GM19238 (cell line): ENCODE results near the gene CLEC16A.
"Not testable (repeated sequence)": the region's sequence is repeated elsewhere in the genome, so short reads cannot be mapped to it uniquely, and the experiment has no call there.

Source experiments
- DNase-seq: peaks from one replicate; pipeline ENCODE4 v3.0.0; 2011; ENCODE audit warnings: low spot score; ENCODE audit not compliant: insufficient read length

Gene CLEC16A

GRCh38 chr16:10940501-10941079 is 3.8 kb upstream of the CLEC16A start:
- no peak for DNase-seq

DNA sequence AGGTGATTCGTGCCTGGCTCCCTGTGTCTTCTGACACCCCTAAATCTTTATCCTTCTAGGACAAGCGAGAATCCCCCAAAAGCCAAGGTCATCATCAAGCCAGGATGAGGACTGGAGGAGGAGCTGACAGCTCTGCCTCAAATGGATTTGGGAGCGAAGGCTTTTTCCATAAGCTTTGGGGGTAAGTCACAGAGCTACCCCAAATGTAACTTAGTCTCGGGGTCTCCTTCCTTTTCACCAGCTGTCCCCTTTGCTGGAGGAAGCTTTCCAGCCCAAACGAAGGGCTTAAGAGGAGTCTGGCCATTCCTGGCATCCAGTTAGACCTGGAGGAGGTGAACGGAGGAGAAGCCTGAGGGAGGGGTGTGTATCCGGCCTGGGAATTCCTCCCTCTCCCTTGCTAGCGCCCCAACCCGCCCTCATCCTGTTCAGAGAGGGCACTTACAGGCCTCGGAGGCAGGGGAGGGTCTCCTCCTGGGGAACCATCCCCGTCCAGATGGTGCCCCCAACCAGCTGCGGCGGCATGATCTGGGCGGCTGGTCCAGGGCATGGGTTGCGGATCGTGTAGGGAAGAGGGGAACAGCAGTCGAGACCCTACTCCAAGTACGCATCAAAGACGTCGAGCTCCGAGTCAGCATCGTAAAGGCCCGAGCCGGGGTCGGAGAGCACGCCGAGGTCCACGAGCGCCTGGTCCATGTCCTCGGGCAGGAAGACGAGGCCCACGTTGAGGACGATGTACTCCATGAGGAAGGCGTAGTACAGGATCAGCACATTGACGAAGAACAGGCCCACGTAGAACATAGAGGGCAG is 3.0 kb upstream of the CLEC16A start:
- no peak for DNase-seq

GRCh38 chr16:10941935-10942351 is 2.4 kb upstream of the CLEC16A start:
- not testable (repeated sequence) for DNase-seq

- peak; percentile 99 for DNase-seq
These were observed 1.9 kb upstream of the CLEC16A start, which contains the start of gene DEXI for GRCh38 chr16:10942352-10943063. DEXI (minus strand) TSS chr16:10942468; CDS start chr16:10942005, 463 bp downstream.

- no peak for DNase-seq
These were observed 1.4 kb upstream of the CLEC16A start for GRCh38 chr16:10943064-10943353.

DNA sequence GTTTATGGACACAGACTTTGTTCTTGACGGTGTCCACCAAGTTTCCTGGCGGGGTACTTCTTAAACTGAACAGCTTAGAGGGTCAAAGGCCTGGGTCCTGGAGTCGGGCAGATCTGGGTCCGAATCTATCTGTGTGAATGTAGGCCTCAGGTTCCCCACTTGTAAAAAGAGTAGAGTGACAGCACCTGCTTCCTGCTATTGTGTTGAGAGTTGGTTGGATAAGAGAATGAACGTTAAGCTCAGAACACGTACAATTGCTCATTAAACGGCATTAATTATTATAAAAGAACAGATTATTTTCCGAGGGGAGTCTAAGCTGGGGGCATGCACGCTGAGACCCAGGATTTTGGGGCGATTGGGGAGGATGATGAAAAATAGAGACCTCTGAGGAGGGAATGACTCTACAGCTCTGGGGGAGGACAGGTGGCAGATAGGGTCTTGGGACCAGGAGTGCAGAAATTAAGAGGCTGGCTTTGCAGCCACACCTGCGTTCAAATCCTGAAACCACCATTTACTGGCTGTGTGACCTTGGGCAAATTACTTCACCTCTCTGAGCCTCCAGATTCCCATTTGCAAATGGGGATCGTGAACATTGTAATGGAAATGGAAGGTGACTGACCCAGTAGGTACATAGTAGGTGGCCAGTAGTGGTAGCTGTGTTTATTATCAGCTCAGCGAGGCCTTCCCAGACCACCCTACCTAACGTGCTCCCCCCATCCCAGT is 862 bp downstream of the CLEC16A start:
- no peak for DNase-seq

GRCh38 chr16:10946308-10946707 is 1.9 kb downstream of the CLEC16A start:
- no peak for DNase-seq

DNA sequence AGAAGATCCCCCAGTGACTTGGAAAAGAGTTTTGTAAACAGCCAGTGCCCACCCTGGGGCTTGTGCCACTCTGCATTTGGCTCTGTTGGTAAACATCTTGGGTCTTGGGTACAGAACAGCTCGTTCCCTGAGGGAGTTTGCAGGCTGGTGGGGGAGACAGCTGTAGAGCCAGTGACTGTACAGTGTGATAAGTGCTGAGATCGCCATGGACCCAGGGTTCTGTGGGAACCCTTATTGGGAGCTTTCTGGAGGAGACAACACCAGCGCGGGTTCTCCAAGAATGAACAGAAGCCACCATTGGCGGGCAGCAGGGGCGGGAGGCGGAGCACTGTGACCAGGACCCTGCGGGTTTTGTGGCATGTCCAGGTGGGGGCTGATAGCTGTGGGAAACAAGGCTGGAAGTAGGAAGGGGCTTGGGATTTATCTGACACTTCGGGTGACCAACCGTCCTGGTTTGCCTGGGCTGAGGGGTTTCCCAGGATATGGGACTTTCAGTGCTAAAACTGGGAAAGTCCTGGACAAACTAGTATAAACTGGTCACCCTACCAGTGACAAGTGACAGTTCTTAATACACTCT is 2.9 kb downstream of the CLEC16A start:
- DNase-seq = no peak

- DNase-seq = no peak
These were observed 5.1 kb downstream of the CLEC16A start for GRCh38 chr16:10949424-10949970.

- DNase-seq = no peak
These were observed 6.0 kb downstream of the CLEC16A start for GRCh38 chr16:10950393-10950792.

DNA sequence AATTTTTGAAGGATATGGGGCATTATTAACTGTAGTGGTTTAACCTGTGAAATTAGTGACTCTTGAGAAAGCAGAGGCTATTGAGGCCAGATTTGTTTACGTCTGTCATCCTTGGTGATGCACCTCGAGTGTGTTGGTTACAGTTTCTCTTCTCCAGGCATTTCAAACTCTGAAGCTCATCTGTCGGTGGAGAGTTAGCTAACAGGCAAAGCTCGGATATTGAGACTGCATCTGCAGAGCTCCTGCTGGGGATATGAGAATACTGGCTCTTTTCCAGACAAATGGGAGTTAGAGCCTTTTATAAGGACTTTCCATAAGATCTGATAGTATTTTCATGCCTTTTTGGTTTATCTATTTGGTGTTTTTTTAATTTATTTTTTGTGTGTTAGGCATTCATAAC is 6.7 kb downstream of the CLEC16A start:
- DNase-seq = no peak

- DNase-seq = no peak
These were observed 10.5 kb downstream of the CLEC16A start for GRCh38 chr16:10954903-10955302.

- no peak for DNase-seq
These were observed 13.6 kb downstream of the CLEC16A start for GRCh38 chr16:10957771-10958482.

DNA sequence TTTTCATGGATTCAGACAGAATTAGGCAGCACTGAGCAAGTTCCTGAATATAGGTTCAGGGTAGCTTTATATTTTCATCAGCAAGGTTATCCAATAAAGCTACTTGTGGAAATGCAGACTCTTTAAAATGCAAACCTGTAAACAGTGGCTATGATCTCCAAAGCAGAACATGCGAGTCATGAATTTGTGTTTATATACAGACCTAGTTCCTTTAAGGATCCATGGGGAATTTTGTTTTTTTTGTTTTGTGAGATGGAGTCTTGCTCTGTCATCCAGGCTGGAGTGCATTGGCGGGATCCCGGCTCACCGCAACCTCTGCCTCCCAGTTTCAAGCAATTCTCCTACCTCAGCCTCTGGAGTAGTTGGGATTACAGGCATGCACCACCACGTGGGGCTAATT is 14.8 kb downstream of the CLEC16A start:
- no peak for DNase-seq

- DNase-seq = no peak
These were observed 16.9 kb downstream of the CLEC16A start for GRCh38 chr16:10961231-10961630.

DNA sequence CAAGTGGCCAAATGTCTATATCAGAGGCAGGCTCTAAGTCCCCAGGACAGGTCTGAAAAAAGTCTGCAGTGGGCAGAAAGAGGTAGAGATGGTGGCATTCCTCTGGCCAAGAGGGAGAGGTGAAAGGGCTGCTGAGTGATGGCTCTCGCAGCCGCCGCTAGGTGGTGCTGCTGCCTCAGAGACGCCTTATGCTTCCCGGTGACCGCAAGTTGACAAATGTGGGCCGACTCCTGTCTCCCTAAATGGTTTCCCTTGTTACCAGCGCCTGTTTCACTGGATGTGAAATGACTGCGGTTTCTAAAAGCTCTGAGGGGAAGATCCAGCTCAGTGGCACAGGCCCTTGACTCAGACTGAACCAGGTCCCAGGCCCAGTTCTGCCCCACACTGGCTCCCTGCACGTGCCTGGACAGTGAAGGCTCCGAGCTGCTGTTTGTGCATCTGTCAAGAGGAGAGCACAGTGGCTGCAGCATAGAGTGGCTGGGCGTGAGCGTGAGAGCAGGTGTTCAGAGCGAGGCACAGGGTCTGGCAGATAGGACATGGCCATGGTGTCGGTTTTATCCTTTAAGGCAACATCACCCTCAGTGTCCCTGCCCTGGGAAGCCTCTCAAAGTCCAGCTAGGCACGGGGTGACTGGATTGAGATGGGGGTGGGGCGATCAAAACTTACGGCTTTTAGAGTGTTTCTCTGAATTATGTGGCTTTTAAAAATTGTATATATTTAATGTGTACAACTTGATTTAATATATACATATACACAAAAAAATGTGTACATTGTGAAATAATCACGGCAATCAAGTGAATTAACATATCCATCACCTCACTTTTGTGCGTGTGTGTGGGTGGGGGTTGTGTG is 19.9 kb downstream of the CLEC16A start:
- peak; percentile 71 for DNase-seq

DNA sequence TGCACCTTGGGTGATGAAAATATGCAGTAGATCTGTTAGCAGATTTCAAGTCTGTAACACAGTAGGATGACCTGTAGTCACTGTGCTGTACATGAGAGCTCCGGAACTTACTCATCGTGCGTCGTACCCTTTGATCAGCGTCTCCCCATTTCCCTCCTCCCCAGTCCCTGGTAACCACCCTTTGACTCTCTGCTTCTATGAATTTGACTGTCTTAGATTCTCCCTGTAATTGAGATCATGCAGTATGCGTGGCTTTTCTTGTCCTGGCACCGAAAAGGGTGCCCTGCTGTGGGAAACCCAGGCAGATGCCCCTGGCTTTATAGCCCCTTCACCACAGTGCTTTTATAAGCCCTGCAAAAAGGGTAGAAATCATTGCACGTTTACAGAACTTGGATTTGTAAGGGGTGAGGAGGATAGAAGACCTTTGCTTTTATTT is 20.5 kb downstream of the CLEC16A start:
- DNase-seq = no peak

GRCh38 chr16:10965440-10966061 is 21.2 kb downstream of the CLEC16A start:
- peak; percentile 46 for DNase-seq

DNA sequence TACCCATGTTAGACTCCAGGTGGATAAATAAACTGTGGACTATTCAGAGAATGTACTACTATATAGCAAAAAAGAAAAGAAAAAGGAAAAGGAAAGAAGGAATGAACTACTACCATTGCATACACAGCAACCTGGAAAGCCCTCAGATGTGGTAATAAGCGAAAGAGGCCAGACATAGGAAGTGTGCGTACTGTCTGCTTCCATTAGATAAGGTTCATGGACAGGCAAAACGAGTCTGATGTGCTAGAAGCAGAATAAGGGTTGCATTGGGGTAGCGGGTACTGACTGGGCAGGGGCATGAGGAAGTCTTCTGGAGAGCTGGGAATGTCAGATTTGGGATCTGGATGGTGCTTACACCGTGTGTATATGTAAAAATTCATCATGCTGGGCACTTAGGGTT is 21.8 kb downstream of the CLEC16A start:
- no peak for DNase-seq
